Measurements from ENCODE around the gene KAT7. TPM values are rescaled to one million over a fixed set of nuclear protein-coding genes. Genes with fewer than 3 reads are reported as not detected.
A peak's percentile ranks its signal among the peaks of the same experiment; 100 is the strongest.

The KAT7 gene
- total and polyA plus RNA-seq, 4 donors, result 8.7 to 87.5 (median 35.7) TPM

- no peak overlapping the region for H3K4me3 ChIP-seq
- no peak for TF ChIP-seq CTCF (IDR thresholded peaks at IDR 0.05; ENCODE audit: control extremely low read depth, extremely low read depth)
- H3K27me3 ChIP-seq (ENCODE audit: control insufficient read depth in 3 of 3, insufficient read depth in 3 of 3, low read length in 2 of 3), result no peaks in the 10 kb centered on the region
- peaks cover 0 to 9% (median 0%) of the 10 kb centered on the region in 5 donors for H3K4me1 ChIP-seq (ENCODE audit: control insufficient read depth in 5 of 5, insufficient read depth in 5 of 5, low read length in 5 of 5)
- DNase-seq (no peak), ATAC-seq (ENCODE audit: insufficient read depth, low FRiP score) (no peak)
- H3K27ac ChIP-seq (ENCODE audit: low read depth in 1 of 2, low read length in 1 of 2), result peak overlapping the region in 1 of 2 donors; percentile 49
- WGBS, 2 donors, result 73 to 82% methylated on average over 4 of the region's 4 CpGs
- H3K9me3 ChIP-seq (ENCODE audit: control insufficient read depth in 4 of 4, insufficient read depth in 3 of 4, low read length in 3 of 4), result no peaks in the 10 kb centered on the region
- peaks cover 21 to 43% (median 32%) of the 10 kb centered on the region in 4 donors for H3K36me3 ChIP-seq (ENCODE audit: control insufficient read depth in 4 of 4, insufficient read depth in 4 of 4, low read length in 4 of 4)
- peak overlapping the region in 1 of 2 donors; percentile 28 for H3K9ac ChIP-seq (ENCODE audit: insufficient read depth in 1 of 2, low read length in 2 of 2)
Measured at GRCh38 chr17:49814781-49815529, 26.5 kb downstream of the KAT7 start.

GRCh38 chr17:49815761-49816281, 27.3 kb downstream of the KAT7 start:
- 60 to 77% methylated on average over 9 of the region's 9 CpGs for WGBS, 2 donors
- no peaks in the 10 kb centered on the region for H3K27me3 ChIP-seq (ENCODE audit: control insufficient read depth in 3 of 3, insufficient read depth in 3 of 3, low read length in 2 of 3)
- peak overlapping the region in 1 of 2 donors; percentile 9 for H3K27ac ChIP-seq (ENCODE audit: low read depth in 1 of 2, low read length in 1 of 2)
- no peak overlapping the region for H3K9ac ChIP-seq (ENCODE audit: insufficient read depth in 1 of 2, low read length in 2 of 2)
- TF ChIP-seq CTCF (IDR thresholded peaks at IDR 0.05; ENCODE audit: control extremely low read depth, extremely low read depth), result no peak
- ATAC-seq (ENCODE audit: insufficient read depth, low FRiP score) (no peak), DNase-seq (peak in 2 of 3 donors; percentile 8 to 46)
- peaks cover 0 to 12% (median 1%) of the 10 kb centered on the region in 5 donors for H3K4me1 ChIP-seq (ENCODE audit: control insufficient read depth in 5 of 5, insufficient read depth in 5 of 5, low read length in 5 of 5)
- no peaks in the 10 kb centered on the region for H3K9me3 ChIP-seq (ENCODE audit: control insufficient read depth in 4 of 4, insufficient read depth in 3 of 4, low read length in 3 of 4)
- H3K4me3 ChIP-seq, result no peak overlapping the region
- peaks cover 16 to 40% (median 29%) of the 10 kb centered on the region in 4 donors for H3K36me3 ChIP-seq (ENCODE audit: control insufficient read depth in 4 of 4, insufficient read depth in 4 of 4, low read length in 4 of 4)

- Histone ChIP-seq H3K27ac (ENCODE audit: low read depth in 1 of 2, low read length in 1 of 2) (no peak overlapping the region), H3K4me3 (no peak overlapping the region), H3K9ac (ENCODE audit: insufficient read depth in 1 of 2, low read length in 2 of 2) (no peak overlapping the region), H3K9me3 (ENCODE audit: control insufficient read depth in 4 of 4, insufficient read depth in 3 of 4, low read length in 3 of 4) (no peaks in the 10 kb centered on the region), H3K27me3 (ENCODE audit: control insufficient read depth in 3 of 3, insufficient read depth in 3 of 3, low read length in 2 of 3) (no peaks in the 10 kb centered on the region), H3K36me3 (ENCODE audit: control insufficient read depth in 4 of 4, insufficient read depth in 4 of 4, low read length in 4 of 4) (peaks cover 25 to 50% (median 39%) of the 10 kb centered on the region in 4 donors), H3K4me1 (ENCODE audit: control insufficient read depth in 5 of 5, insufficient read depth in 5 of 5, low read length in 5 of 5) (peaks cover 0 to 12% (median 4%) of the 10 kb centered on the region in 5 donors)
- DNase-seq, result no peak
- ATAC-seq (ENCODE audit: insufficient read depth, low FRiP score), result no peak
- WGBS, 2 donors, result 91 to 92% methylated on average over 4 of the region's 4 CpGs
- no peak for TF ChIP-seq CTCF (IDR thresholded peaks at IDR 0.05; ENCODE audit: control extremely low read depth, extremely low read depth)
Measured at GRCh38 chr17:49817993-49818392, 29.5 kb downstream of the KAT7 start.
